HG03103 (cell line): ENCODE data around the gene PITPNM2.

Source experiments
- ATAC-seq: cut with Tn5 transposase; IDR thresholded peaks from one replicate; pipeline ENCODE4 v1.9.1; 2021; ENCODE audit warnings: low read depth; ENCODE audit not compliant: unreplicated experiment

Gene PITPNM2

GRCh38 chr12:123150744-123151456, at the start of gene PITPNM2:
Gene PITPNM2, minus strand, starts transcription at chr12:123151090. Its CDS starts 116,500 bp downstream, at chr12:123034590.
- peak; percentile 63 for ATAC-seq

- ATAC-seq: no peak
These were observed 49.5 kb upstream of the PITPNM2 start for GRCh38 chr12:123200414-123200813.

- no peak for ATAC-seq
These were observed 49.0 kb upstream of the PITPNM2 start for GRCh38 chr12:123199936-123200335.

- no peak for ATAC-seq
These were observed 36.7 kb upstream of the PITPNM2 start for GRCh38 chr12:123187637-123188036.

- no peak for ATAC-seq
These were observed 29.3 kb upstream of the PITPNM2 start for GRCh38 chr12:123180171-123180570.

- ATAC-seq: no peak
These were observed 21.1 kb upstream of the PITPNM2 start for GRCh38 chr12:123171967-123172366.

GRCh38 chr12:123167329-123167728, 16.4 kb upstream of the PITPNM2 start:
- no peak for ATAC-seq

GRCh38 chr12:123165537-123165936, 14.6 kb upstream of the PITPNM2 start:
- no peak for ATAC-seq

GRCh38 chr12:123164710-123165261, 13.9 kb upstream of the PITPNM2 start:
- no peak for ATAC-seq

GRCh38 chr12:123164222-123164621, 13.3 kb upstream of the PITPNM2 start:
- no peak for ATAC-seq

GRCh38 chr12:123163227-123163626, 12.3 kb upstream of the PITPNM2 start:
- no peak for ATAC-seq

GRCh38 chr12:123160801-123161487, 10.1 kb upstream of the PITPNM2 start:
- ATAC-seq: no peak

- ATAC-seq: no peak
These were observed 3.0 kb upstream of the PITPNM2 start for GRCh38 chr12:123153906-123154305.

GRCh38 chr12:123152833-123153232, 1.9 kb upstream of the PITPNM2 start:
- no peak for ATAC-seq

- ATAC-seq: no peak
These were observed 866 bp upstream of the PITPNM2 start for GRCh38 chr12:123151457-123152454.

GRCh38 chr12:123150275-123150743, 581 bp downstream of the PITPNM2 start:
- ATAC-seq: no peak

- ATAC-seq: no peak
These were observed 1.2 kb downstream of the PITPNM2 start for GRCh38 chr12:123149501-123150274.

GRCh38 chr12:123149088-123149487, 1.8 kb downstream of the PITPNM2 start:
- no peak for ATAC-seq

GRCh38 chr12:123148655-123149054, 2.2 kb downstream of the PITPNM2 start:
- no peak for ATAC-seq

- no peak for ATAC-seq
These were observed 2.7 kb downstream of the PITPNM2 start for GRCh38 chr12:123148223-123148622.
